HG02840 (cell line): ENCODE results near the gene TM2D3.

Experiments
- ATAC-seq: cut with Tn5 transposase; IDR thresholded peaks from one replicate; pipeline ENCODE4 v1.9.1; 2021; ENCODE audit warnings: mild to moderate bottlenecking, moderate library complexity, moderate number of reproducible peaks; ENCODE audit not compliant: unreplicated experiment, low FRiP score

The TM2D3 gene

GRCh38 chr15:101609742-101610610 lies 42.2 kb downstream of the TM2D3 start:
- ATAC-seq, result no peak

- ATAC-seq, result no peak
Observed at GRCh38 chr15:101608201-101608600, 44.0 kb downstream of the TM2D3 start.

DNA sequence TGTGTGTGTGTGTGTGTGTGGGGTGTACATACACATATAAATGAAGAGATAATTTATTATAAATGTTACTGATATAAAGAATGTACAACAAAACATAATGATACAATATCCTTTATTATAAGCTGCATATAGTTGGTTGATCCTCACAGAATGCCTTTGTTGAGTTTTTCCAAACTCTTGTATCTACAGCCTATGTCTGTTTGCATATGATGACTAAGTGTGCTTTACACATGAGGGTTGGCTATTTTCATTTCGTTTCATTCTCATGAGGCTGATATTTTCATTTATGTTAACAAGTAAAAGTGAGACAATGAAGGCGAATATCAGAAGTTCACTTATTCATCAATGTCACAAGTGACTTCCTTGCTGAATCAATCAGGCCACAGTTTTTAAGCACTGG lies 45.1 kb downstream of the TM2D3 start:
- ATAC-seq, result no peak

DNA sequence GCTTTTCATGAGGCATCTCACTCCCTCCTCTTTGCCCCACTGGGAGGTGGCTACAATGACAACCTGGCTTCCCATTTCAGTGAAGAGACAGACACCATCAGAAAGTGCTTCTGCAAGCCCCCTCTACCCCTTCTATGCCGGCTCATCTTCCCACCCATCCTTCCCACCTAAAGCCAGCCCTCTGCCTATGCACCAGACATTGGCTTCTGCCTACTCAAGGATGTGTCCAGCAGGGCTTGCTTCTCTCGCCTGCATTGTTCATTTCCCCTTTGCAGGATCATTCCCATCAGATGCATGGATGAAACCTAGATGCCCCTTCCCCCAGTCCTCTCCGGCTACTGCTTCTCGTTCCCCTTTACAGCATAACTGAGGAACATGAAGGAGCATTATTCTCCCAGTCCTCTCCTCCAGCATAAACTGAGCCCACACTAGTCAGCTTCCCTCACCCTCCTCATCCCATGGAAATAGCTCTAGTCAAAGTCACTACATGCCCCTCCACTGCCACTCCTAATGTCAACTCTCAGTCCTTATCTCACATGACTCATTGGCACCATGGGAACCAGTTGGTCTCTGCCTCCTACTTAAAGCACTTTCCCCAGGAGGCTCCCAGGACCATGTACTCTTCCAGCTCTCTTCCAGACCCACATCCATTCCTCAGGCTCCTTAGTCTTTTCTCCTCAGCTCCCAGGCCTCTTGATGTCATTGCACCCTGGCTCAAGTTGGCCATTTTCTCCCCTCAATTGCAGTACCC lies 47.9 kb downstream of the TM2D3 start:
- no peak for ATAC-seq

DNA sequence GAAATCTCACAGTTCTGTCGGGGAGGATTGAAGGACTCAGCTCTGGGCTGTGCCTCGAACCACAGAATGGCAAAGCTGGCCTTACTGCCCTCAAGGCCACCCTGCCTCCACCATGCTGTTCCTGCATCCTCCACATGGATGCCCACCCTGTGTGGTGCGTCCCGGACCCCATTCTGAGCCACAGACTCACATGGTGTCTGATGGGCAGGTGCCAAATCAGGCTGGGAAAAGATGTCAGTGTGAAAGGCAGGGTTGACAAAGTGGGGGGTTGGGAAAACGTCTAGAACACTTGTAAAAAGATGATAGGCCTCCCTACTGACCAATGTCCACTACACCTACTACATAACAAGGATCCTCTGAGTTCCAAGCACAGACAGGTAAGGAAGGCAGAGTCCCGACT lies 49.4 kb downstream of the TM2D3 start:
- no peak for ATAC-seq

DNA sequence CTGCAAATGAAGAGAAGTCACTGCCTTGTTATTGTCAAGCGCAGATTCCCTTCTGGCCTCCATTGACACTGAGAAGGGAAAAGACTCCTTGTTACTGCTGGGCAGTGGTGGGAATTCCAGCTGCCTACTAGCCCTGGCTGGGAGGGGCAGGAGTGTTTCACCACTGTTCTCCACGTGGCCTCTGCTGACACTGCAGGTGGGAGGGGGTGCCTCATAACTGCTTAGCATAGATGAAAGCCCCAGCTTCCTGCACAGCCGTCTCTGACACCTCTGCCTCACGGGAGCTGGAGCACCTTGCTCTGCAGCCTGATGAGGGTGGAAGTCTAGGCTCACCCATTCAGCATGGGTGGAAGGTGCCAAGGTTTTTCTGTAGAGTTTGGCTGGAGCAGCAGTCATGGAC lies 52.1 kb downstream of the TM2D3 start:
- ATAC-seq, result no peak

DNA sequence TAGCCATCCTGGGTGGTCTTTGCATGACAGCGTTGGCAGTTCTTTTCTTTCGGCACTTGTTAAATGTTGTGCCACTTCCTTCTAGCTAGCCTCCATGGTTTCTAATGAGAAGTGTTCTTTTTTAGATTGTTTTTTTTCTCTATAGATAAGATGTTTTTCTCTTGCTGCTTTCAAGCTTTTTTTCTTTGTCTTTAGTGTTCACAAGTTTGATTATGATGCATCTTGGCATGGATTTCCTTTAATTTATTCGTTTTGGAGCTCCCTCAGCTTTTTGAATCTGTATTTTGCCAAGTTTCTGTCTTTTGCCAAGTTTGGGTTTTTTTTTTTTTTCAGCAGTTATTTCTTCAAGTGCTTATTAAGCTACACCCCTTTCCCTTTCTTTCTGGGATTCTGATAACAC lies 53.1 kb downstream of the TM2D3 start:
- no peak for ATAC-seq

DNA sequence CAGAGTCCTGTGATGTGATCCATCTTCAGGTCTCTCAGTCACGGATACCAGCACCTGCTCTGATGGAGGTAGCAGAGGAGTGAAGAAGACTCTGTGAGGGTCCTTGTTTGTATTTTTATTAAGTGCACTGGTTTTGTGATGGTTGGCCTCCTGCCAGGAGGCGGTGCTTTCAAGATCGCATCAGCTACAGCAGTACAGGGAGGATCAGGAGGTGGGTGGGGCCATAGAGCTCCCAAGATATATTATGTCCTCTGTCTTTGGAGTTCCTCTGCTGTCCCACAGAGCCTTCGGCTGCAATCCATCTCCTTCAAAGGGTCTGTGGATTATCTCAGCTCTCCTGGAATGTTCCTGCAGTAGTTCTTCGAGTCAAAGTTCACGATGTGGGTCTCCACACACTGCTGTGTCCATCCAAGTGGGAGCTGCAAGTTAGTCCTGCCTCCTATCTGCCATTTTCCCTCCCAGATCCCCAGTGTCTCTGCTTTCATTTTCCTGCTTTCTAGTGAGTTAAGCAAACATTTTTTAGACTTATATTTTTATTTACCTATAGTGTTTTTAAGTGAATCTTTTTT lies 54.7 kb downstream of the TM2D3 start:
- ATAC-seq, result no peak

GRCh38 chr15:101596633-101597032 lies 55.5 kb downstream of the TM2D3 start:
- ATAC-seq, result no peak
